ENCODE results near the gene UBE2J1.
"Not testable (repeated sequence)": the region's sequence is repeated elsewhere in the genome, so short reads cannot be mapped to it uniquely, and the experiment has no call there.

Gene UBE2J1

GRCh38 chr6:89317067-89317466 lies 35.5 kb downstream of the UBE2J1 start:
- no peak overlapping the region for H3K4me3 ChIP-seq (ENCODE audit: low read length in 2 of 2)
- no peak overlapping the region for H3K27ac ChIP-seq (ENCODE audit: low read length)
- H3K9me3 ChIP-seq (ENCODE audit: control insufficient read depth in 2 of 2, low read length in 2 of 2) = no peaks in the 10 kb centered on the region
- H3K4me1 ChIP-seq (ENCODE audit: control insufficient read depth, insufficient read depth, low read length) = peaks cover 12% of the 10 kb centered on the region
- no peaks in the 10 kb centered on the region for H3K27me3 ChIP-seq (ENCODE audit: control insufficient read depth in 1 of 2, insufficient read depth in 2 of 2, low read length in 2 of 2)
- no peak overlapping the region for H3K9ac ChIP-seq (ENCODE audit: low read length in 2 of 2)
- peaks cover 3% of the 10 kb centered on the region in 2 donors for H3K36me3 ChIP-seq (ENCODE audit: control insufficient read depth in 2 of 2, insufficient read depth in 2 of 2, low read length in 2 of 2)

DNA sequence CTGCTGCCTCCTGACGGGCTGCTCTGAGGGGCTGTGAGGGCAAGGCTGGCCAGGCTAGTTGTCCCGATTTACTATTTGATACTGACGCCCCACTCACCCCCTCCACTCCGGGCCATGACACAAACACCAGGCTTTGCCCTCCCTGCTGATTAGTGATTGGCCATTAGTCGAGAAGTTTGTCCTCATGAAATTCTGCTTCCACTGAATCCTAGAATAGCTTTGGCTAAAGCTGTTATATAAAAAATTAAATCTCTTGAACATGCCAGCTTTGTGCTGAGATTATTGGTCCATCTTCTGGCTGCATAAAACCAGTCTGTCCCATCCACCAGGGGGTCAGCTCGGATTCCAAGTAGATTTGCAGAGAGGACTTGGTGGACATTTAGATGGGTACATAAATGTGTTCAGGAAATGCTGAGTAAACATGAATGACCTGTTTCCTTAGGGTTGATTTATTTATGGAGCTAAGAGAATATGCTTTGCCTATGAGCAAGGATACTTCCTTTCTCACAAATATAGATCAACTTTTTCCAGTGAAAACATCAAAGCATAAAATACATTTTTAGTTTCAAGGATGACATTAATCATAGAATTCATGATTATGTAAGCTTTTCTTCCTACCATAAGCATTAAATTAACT lies 37.2 kb downstream of the UBE2J1 start, which contains the start of gene GABRR2:
Gene GABRR2, minus strand, starts transcription at position 51 of the 637 bp plus-strand sequence. CDS start 134 bp downstream, outside the sequence.
- Histone ChIP-seq H3K27ac (ENCODE audit: low read length) (no peak within 1 kb of the TSS), H3K4me3 (ENCODE audit: low read length in 2 of 2) (no peak within 1 kb of the TSS), H3K9me3 (ENCODE audit: control insufficient read depth in 2 of 2, low read length in 2 of 2) (no peaks in the 10 kb centered on the region), H3K36me3 (ENCODE audit: control insufficient read depth in 2 of 2, insufficient read depth in 2 of 2, low read length in 2 of 2) (peaks cover 0 to 3% of the 10 kb centered on the region in 2 donors), H3K4me1 (ENCODE audit: control insufficient read depth, insufficient read depth, low read length) (peaks cover 20% of the 10 kb centered on the region), H3K27me3 (ENCODE audit: control insufficient read depth in 1 of 2, insufficient read depth in 2 of 2, low read length in 2 of 2) (no peaks in the 10 kb centered on the region), H3K9ac (ENCODE audit: low read length in 2 of 2) (no peak within 1 kb of the TSS)

GRCh38 chr6:89314692-89315091 lies 37.8 kb downstream of the UBE2J1 start:
- H3K27me3 ChIP-seq (ENCODE audit: control insufficient read depth in 1 of 2, insufficient read depth in 2 of 2, low read length in 2 of 2) = no peaks in the 10 kb centered on the region
- H3K9me3 ChIP-seq (ENCODE audit: control insufficient read depth in 2 of 2, low read length in 2 of 2) = no peaks in the 10 kb centered on the region
- peaks cover 0 to 3% of the 10 kb centered on the region in 2 donors for H3K36me3 ChIP-seq (ENCODE audit: control insufficient read depth in 2 of 2, insufficient read depth in 2 of 2, low read length in 2 of 2)
- no peak overlapping the region for H3K4me3 ChIP-seq (ENCODE audit: low read length in 2 of 2)
- no peak overlapping the region for H3K27ac ChIP-seq (ENCODE audit: low read length)
- no peak overlapping the region for H3K9ac ChIP-seq (ENCODE audit: low read length in 2 of 2)
- H3K4me1 ChIP-seq (ENCODE audit: control insufficient read depth, insufficient read depth, low read length) = peaks cover 20% of the 10 kb centered on the region

GRCh38 chr6:89313006-89313405 lies 39.5 kb downstream of the UBE2J1 start:
- Histone ChIP-seq H3K9me3 (ENCODE audit: control insufficient read depth in 2 of 2, low read length in 2 of 2) (no peaks in the 10 kb centered on the region), H3K4me3 (ENCODE audit: low read length in 2 of 2) (no peak overlapping the region), H3K4me1 (ENCODE audit: control insufficient read depth, insufficient read depth, low read length) (peaks cover 20% of the 10 kb centered on the region), H3K36me3 (ENCODE audit: control insufficient read depth in 2 of 2, insufficient read depth in 2 of 2, low read length in 2 of 2) (peaks cover 0 to 3% of the 10 kb centered on the region in 2 donors), H3K9ac (ENCODE audit: low read length in 2 of 2) (no peak overlapping the region), H3K27ac (ENCODE audit: low read length) (no peak overlapping the region), H3K27me3 (ENCODE audit: control insufficient read depth in 1 of 2, insufficient read depth in 2 of 2, low read length in 2 of 2) (no peaks in the 10 kb centered on the region)

DNA sequence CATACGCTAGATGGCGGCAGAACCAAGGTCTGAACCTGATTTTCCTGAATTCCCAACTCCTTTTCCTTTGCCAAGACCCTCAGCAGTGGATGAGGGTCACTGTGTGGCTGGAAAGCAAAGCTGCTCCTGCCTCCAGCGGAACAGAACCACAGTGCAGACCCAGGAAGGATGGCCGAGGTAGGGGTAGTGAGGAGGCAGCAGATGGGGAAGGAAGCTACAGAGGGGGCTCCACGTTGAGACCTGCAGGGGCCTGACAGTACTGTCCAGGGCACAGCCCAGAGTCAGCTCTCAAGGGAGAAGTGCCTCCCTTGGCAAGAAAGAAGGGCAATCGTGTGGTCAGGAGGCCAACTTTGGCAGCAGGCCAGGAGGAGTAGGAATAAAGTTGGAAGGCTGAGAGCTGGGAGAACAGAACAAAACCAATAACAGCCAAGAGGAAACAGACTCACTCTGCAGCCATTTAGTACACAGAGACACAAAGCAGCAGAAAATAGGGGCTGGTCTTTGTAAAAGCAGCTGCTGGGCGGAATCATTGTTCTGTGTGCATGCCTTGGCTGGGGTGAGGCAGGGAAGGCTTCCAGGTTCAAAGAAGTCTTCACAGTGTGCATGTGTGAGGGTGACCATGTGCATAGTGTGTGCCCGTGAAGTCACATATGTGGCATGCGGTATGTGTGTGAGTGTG lies 40.5 kb downstream of the UBE2J1 start:
- peaks cover 0 to 3% of the 10 kb centered on the region in 2 donors for H3K36me3 ChIP-seq (ENCODE audit: control insufficient read depth in 2 of 2, insufficient read depth in 2 of 2, low read length in 2 of 2)
- peak overlapping the region; percentile 39 to 57 for H3K4me3 ChIP-seq (ENCODE audit: low read length in 2 of 2)
- H3K9ac ChIP-seq (ENCODE audit: low read length in 2 of 2) = peak overlapping the region in 1 of 2 donors; percentile 60
- H3K27ac ChIP-seq (ENCODE audit: low read length) = peak overlapping the region; percentile 58
- H3K4me1 ChIP-seq (ENCODE audit: control insufficient read depth, insufficient read depth, low read length) = peaks cover 20% of the 10 kb centered on the region
- no peaks in the 10 kb centered on the region for H3K9me3 ChIP-seq (ENCODE audit: control insufficient read depth in 2 of 2, low read length in 2 of 2)
- H3K27me3 ChIP-seq (ENCODE audit: control insufficient read depth in 1 of 2, insufficient read depth in 2 of 2, low read length in 2 of 2) = no peaks in the 10 kb centered on the region

DNA sequence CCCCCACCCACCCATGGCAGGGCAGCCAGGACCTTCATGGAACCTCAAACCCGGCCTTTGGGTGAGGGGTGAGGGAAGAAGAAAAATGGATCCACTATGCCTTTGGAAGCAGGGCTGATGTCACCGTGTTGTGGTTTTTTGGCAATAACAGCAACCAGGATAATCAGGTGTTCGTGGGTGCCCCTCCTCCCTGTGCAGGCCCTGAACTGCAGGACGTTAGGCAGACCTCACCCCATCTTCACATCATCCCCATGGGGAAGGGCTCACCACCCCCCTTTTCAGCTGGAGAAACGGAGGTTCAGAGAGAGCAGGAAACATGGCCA lies 41.0 kb downstream of the UBE2J1 start:
- Histone ChIP-seq H3K4me1 (ENCODE audit: control insufficient read depth, insufficient read depth, low read length) (peaks cover 20% of the 10 kb centered on the region), H3K4me3 (ENCODE audit: low read length in 2 of 2) (peak overlapping the region in 1 of 2 donors; percentile 57), H3K27me3 (ENCODE audit: control insufficient read depth in 1 of 2, insufficient read depth in 2 of 2, low read length in 2 of 2) (no peaks in the 10 kb centered on the region), H3K27ac (ENCODE audit: low read length) (peak overlapping the region; percentile 58), H3K9ac (ENCODE audit: low read length in 2 of 2) (peak overlapping the region in 1 of 2 donors; percentile 60), H3K9me3 (ENCODE audit: control insufficient read depth in 2 of 2, low read length in 2 of 2) (no peaks in the 10 kb centered on the region), H3K36me3 (ENCODE audit: control insufficient read depth in 2 of 2, insufficient read depth in 2 of 2, low read length in 2 of 2) (peaks cover 0 to 3% of the 10 kb centered on the region in 2 donors)

GRCh38 chr6:89310929-89311328 lies 41.6 kb downstream of the UBE2J1 start:
- Histone ChIP-seq H3K4me3 (ENCODE audit: low read length in 2 of 2) (no peak overlapping the region), H3K27me3 (ENCODE audit: control insufficient read depth in 1 of 2, insufficient read depth in 2 of 2, low read length in 2 of 2) (no peaks in the 10 kb centered on the region), H3K9me3 (ENCODE audit: control insufficient read depth in 2 of 2, low read length in 2 of 2) (no peaks in the 10 kb centered on the region), H3K9ac (ENCODE audit: low read length in 2 of 2) (no peak overlapping the region), H3K36me3 (ENCODE audit: control insufficient read depth in 2 of 2, insufficient read depth in 2 of 2, low read length in 2 of 2) (peaks cover 0 to 3% of the 10 kb centered on the region in 2 donors), H3K27ac (ENCODE audit: low read length) (no peak overlapping the region), H3K4me1 (ENCODE audit: control insufficient read depth, insufficient read depth, low read length) (peaks cover 20% of the 10 kb centered on the region)

DNA sequence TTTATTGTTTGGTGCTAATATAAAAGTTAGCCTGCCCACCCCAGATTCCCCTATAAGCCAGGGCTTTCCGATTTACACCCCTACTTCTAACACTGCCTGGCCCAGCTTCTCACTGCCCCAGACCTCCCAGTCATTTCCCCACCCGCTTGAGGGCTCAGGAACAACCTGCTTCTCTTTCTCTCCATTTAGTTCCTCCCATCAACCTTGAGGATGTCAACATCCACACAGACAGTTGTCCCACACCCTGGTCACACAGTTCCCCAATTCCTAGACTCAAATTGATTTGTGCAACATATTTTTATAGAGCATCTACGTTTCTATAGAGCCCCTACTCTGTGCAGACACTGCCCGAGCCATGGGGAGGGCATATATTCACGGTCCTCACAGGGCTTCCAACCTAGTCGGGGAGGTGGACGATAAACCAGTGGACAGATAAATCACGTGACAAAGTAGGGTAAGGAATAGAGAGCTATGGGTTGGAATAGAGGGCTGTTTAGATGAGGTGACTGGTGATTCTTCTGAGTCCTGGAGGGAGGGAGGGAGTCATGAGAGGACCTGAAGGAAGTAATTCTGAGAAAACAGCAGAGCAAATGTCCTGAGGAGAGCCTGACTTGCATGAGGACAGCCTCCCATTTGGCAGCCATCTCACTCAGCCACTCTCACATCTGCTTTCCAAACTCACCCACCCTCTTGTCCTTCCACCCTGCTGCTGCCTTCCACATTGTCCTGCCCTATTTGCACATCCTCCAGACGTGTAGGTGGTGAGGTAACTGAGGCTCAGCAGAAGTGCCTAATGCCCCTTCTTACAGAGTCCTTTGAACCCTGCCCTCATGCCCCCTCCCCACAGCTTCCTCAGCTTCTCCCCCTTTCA lies 43.8 kb downstream of the UBE2J1 start:
- no peak overlapping the region for H3K4me3 ChIP-seq (ENCODE audit: low read length in 2 of 2)
- H3K4me1 ChIP-seq (ENCODE audit: control insufficient read depth, insufficient read depth, low read length) = peaks cover 20% of the 10 kb centered on the region
- no peaks in the 10 kb centered on the region for H3K9me3 ChIP-seq (ENCODE audit: control insufficient read depth in 2 of 2, low read length in 2 of 2)
- H3K36me3 ChIP-seq (ENCODE audit: control insufficient read depth in 2 of 2, insufficient read depth in 2 of 2, low read length in 2 of 2) = no peaks in the 10 kb centered on the region
- H3K9ac ChIP-seq (ENCODE audit: low read length in 2 of 2) = no peak overlapping the region
- no peak overlapping the region for H3K27ac ChIP-seq (ENCODE audit: low read length)
- H3K27me3 ChIP-seq (ENCODE audit: control insufficient read depth in 1 of 2, insufficient read depth in 2 of 2, low read length in 2 of 2) = no peaks in the 10 kb centered on the region

DNA sequence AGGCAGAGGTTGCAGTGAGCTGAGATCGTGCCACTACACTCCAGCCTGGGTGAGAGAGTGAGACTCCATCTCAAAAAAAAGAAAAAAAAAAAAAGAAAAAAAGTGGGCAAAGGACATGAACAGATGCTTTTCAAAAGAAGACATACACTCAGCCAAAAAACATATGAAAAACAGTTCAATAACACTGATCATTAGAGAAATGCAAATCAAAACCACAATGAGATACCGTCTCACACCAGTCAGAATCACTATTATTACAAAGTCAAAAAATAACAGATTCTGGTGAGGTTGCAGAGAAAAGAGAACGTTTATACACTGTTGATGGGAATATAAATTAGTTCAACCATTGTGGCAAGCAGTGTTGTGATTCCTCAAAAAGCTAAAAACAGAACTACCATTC lies 48.0 kb downstream of the UBE2J1 start:
- not testable (repeated sequence) for H3K9ac ChIP-seq (ENCODE audit: low read length in 2 of 2)

GRCh38 chr6:89302936-89303335 lies 49.6 kb downstream of the UBE2J1 start:
- H3K9me3 ChIP-seq (ENCODE audit: control insufficient read depth in 2 of 2, low read length in 2 of 2) = no peaks in the 10 kb centered on the region
- no peak overlapping the region for H3K9ac ChIP-seq (ENCODE audit: low read length in 2 of 2)
- H3K4me1 ChIP-seq (ENCODE audit: control insufficient read depth, insufficient read depth, low read length) = no peaks in the 10 kb centered on the region
- H3K36me3 ChIP-seq (ENCODE audit: control insufficient read depth in 2 of 2, insufficient read depth in 2 of 2, low read length in 2 of 2) = no peaks in the 10 kb centered on the region
- no peaks in the 10 kb centered on the region for H3K27me3 ChIP-seq (ENCODE audit: control insufficient read depth in 1 of 2, insufficient read depth in 2 of 2, low read length in 2 of 2)
- no peak overlapping the region for H3K4me3 ChIP-seq (ENCODE audit: low read length in 2 of 2)
- no peak overlapping the region for H3K27ac ChIP-seq (ENCODE audit: low read length)

More for the DNA sequence above, 48.0 kb downstream of the UBE2J1 start:
- not testable (repeated sequence) for H3K27me3 ChIP-seq (ENCODE audit: control insufficient read depth in 1 of 2, insufficient read depth in 2 of 2, low read length in 2 of 2); H3K36me3 ChIP-seq (ENCODE audit: control insufficient read depth in 2 of 2, insufficient read depth in 2 of 2, low read length in 2 of 2); H3K4me1 ChIP-seq (ENCODE audit: control insufficient read depth, insufficient read depth, low read length); H3K9me3 ChIP-seq (ENCODE audit: control insufficient read depth in 2 of 2, low read length in 2 of 2); H3K27ac ChIP-seq (ENCODE audit: low read length); H3K4me3 ChIP-seq (ENCODE audit: low read length in 2 of 2)

Data from stomach smooth muscle (tissue), 2 donors.